Right lung (tissue), 5 donors: Measurements from ENCODE around the gene DGKI. TPM values are rescaled to one million over a fixed set of nuclear protein-coding genes. Genes with fewer than 3 reads are reported as not detected.

Experiments used
- DNase-seq, 2 donors: peaks; one replicate each; pipeline ENCODE4 v3.0.0-alpha.2; 2013
- polyA plus RNA-seq, 5 donors: library from polyadenylated mRNA; unstranded; fragments of 120-200 nt; gene quantifications; one replicate each; pipeline versions ENCODE4 v1.2.1 to v1.2.3, GENCODE V29; 2013; ENCODE audit warnings: inconsistent platforms in 1 of 5, low replicate concordance in 1 of 5; ENCODE audit not compliant: insufficient read length in 5 of 5, insufficient read depth in 1 of 5

DGKI gene
- polyA plus RNA-seq, 5 donors: 0.36 to 0.91 (median 0.61) TPM

GRCh38 chr7:137873979-137874777 is 27.4 kb upstream of the DGKI start:
- peak; percentile 31 to 37 for DNase-seq

- DNase-seq: no peak
Observed at GRCh38 chr7:137873524-137873923, 26.8 kb upstream of the DGKI start.

GRCh38 chr7:137871170-137871915 is 24.6 kb upstream of the DGKI start:
- no peak for DNase-seq

GRCh38 chr7:137870684-137871083 is 23.9 kb upstream of the DGKI start:
- DNase-seq: no peak

GRCh38 chr7:137870078-137870477 is 23.3 kb upstream of the DGKI start:
- no peak for DNase-seq

GRCh38 chr7:137869260-137869659 is 22.5 kb upstream of the DGKI start:
- DNase-seq: no peak

- no peak for DNase-seq
Observed at GRCh38 chr7:137867289-137867688, 20.5 kb upstream of the DGKI start.

- no peak for DNase-seq
Observed at GRCh38 chr7:137865764-137866163, 19.0 kb upstream of the DGKI start.

GRCh38 chr7:137862964-137863363 is 16.2 kb upstream of the DGKI start:
- no peak for DNase-seq

GRCh38 chr7:137862358-137862757 is 15.6 kb upstream of the DGKI start:
- no peak for DNase-seq

GRCh38 chr7:137860542-137860941 is 13.8 kb upstream of the DGKI start:
- DNase-seq: no peak

GRCh38 chr7:137853053-137853452 is 6.3 kb upstream of the DGKI start:
- DNase-seq: no peak

- no peak for DNase-seq
Observed at GRCh38 chr7:137852108-137852507, 5.3 kb upstream of the DGKI start.

- no peak for DNase-seq
Observed at GRCh38 chr7:137850972-137851945, 4.5 kb upstream of the DGKI start.

- DNase-seq: no peak
Observed at GRCh38 chr7:137850571-137850970, 3.8 kb upstream of the DGKI start.

GRCh38 chr7:137848095-137848494 is 1.3 kb upstream of the DGKI start:
- DNase-seq: no peak

- DNase-seq: no peak
Observed at GRCh38 chr7:137847568-137848050, 835 bp upstream of the DGKI start.

- DNase-seq: no peak
Observed at GRCh38 chr7:137846549-137846826, 286 bp downstream of the DGKI start.

- no peak for DNase-seq
Observed at GRCh38 chr7:137844677-137845425, 1.9 kb downstream of the DGKI start.

- no peak for DNase-seq
Observed at GRCh38 chr7:137839903-137840779, 6.6 kb downstream of the DGKI start.
